Endothelial cell of umbilical vein (primary cell): ENCODE data around the gene ITPR1. TPM values are rescaled to one million over a fixed set of nuclear protein-coding genes. Genes with fewer than 3 reads are reported as not detected.

Source experiments
- BruUV-seq: library from RNA; stranded (reverse); fragments of 400-500 nt; replicated peaks from 2 replicates; lab custom pipeline; 2021; lab: Mats Ljungman, UMichigan
- CTCF ChIA-PET: fragments of 300-600, 350-600 bp; sonication (Branson Sonifier 250); formaldehyde crosslinking; loops from one replicate; lab custom pipeline; 2021; ENCODE audit warnings: antibody characterized with exemption, inconsistent platforms; lab: Charles Lee
- POLR2A ChIA-PET: fragments of 300-600, 350-600 bp; sonication (Branson Sonifier 250); formaldehyde crosslinking; loops from one replicate; lab custom pipeline; 2021; ENCODE audit warnings: antibody characterized with exemption, inconsistent platforms; lab: Charles Lee
- DNase-seq: peaks from one replicate; pipeline ENCODE4 v3.0.0-alpha.2; 2011; ENCODE audit warnings: low read depth, low spot score
- FAIRE-seq: peaks from 2 replicates; lab custom pipeline; 2011; peaks lifted over from hg19 to GRCh38; lab: Jason Lieb, UNC
- H2AFZ ChIP-seq: 2 replicates; pipeline ENCODE4 v1.6.0; 2012; ENCODE audit warnings: low read depth, low read length, control low read depth, inconsistent platforms
- H3K27ac ChIP-seq: 2 replicates; pipeline ENCODE4 v1.5.1; 2011; ENCODE audit warnings: low read depth, mild to moderate bottlenecking, control low read depth, low read length, moderate library complexity; ENCODE audit not compliant: insufficient read depth
- H3K27me3 ChIP-seq, 2 experiments: 2 replicates each; pipeline versions ENCODE4 v1.6.0 to v1.6.1; 2011; ENCODE audit warnings: low read length in 2 of 2, mixed read lengths in 1 of 2; ENCODE audit not compliant: control insufficient read depth in 2 of 2, insufficient read depth in 2 of 2
- H3K36me3 ChIP-seq, 2 experiments: 2 replicates in 1 of 2; 3 replicates in 1 of 2; pipeline ENCODE4 v1.5.1; 2011; ENCODE audit warnings: low read length in 2 of 2, mild to moderate bottlenecking in 1 of 2, moderate library complexity in 1 of 2; ENCODE audit not compliant: control insufficient read depth in 2 of 2, insufficient read depth in 2 of 2; ENCODE audit errors: extremely low read depth in 1 of 2
- H3K4me1 ChIP-seq: 3 replicates; pipeline ENCODE4 v1.5.1; 2011; ENCODE audit warnings: mild to moderate bottlenecking, low read length; ENCODE audit not compliant: control insufficient read depth, insufficient read depth; ENCODE audit errors: extremely low read depth
- H3K4me2 ChIP-seq: 2 replicates; pipeline ENCODE4 v1.6.1; 2011; ENCODE audit warnings: low read length, control low read depth, mixed read lengths; ENCODE audit not compliant: insufficient read depth
- H3K4me3 ChIP-seq, 3 experiments: fragments of 200-600 bp in 1 of 3; sonication (generic), shearing (Covaris generic) in 1 of 3; replicated peaks in 1 of 3; 2 replicates each; pipeline ENCODE4 v1.5.1; 2011 to 2016; ENCODE audit warnings: control low read depth in 3 of 3, low read length in 3 of 3, mild to moderate bottlenecking in 2 of 3, inconsistent platforms in 1 of 3, low read depth in 1 of 3, moderate library complexity in 1 of 3; ENCODE audit not compliant: insufficient read depth in 1 of 3
- H3K79me2 ChIP-seq: 2 replicates; pipeline ENCODE4 v1.6.0; 2012; ENCODE audit warnings: low read length, inconsistent platforms; ENCODE audit not compliant: control insufficient read depth, insufficient read depth
- H3K9ac ChIP-seq: replicated peaks from 2 replicates; pipeline ENCODE3; 2011; ENCODE audit warnings: low read length, control low read depth; ENCODE audit not compliant: insufficient read depth; ENCODE audit errors: extremely low read depth
- H3K9me1 ChIP-seq: replicated peaks from 3 replicates; pipeline ENCODE4 v1.6.0; 2011; ENCODE audit warnings: mild to moderate bottlenecking, low read length; ENCODE audit not compliant: control insufficient read depth, insufficient read depth; ENCODE audit errors: extremely low read depth
- H3K9me3 ChIP-seq: replicated peaks from 2 replicates; pipeline ENCODE4 v1.5.1; 2012; ENCODE audit warnings: low read length, inconsistent platforms; ENCODE audit not compliant: control insufficient read depth, insufficient read depth
- H4K20me1 ChIP-seq: replicated peaks from 2 replicates; pipeline ENCODE3; 2011; ENCODE audit warnings: mild to moderate bottlenecking, low read length; ENCODE audit not compliant: control insufficient read depth, insufficient read depth; ENCODE audit errors: extremely low read depth
- EZH2 ChIP-seq: IDR thresholded peaks from 2 replicates; pipeline ENCODE4 v1.6.1; 2012; ENCODE audit warnings: borderline replicate concordance, low read depth, mild to moderate bottlenecking, moderate library complexity, low read length, inconsistent platforms; ENCODE audit not compliant: severe bottlenecking
- FOS ChIP-seq: IDR thresholded peaks from 2 replicates; pipeline ENCODE4 v1.6.1; 2011; ENCODE audit warnings: mild to moderate bottlenecking, low read length, moderate library complexity, borderline replicate concordance; ENCODE audit not compliant: insufficient read depth
- GATA2 ChIP-seq: IDR thresholded peaks from 2 replicates; pipeline ENCODE4 v1.7.0; 2011; ENCODE audit warnings: low read depth, mild to moderate bottlenecking, moderate library complexity, mixed read lengths, low read length; ENCODE audit not compliant: insufficient read length, insufficient read depth
- JUN ChIP-seq: IDR thresholded peaks from 2 replicates; pipeline ENCODE4 v1.6.1; 2011; ENCODE audit warnings: borderline replicate concordance, low read depth; ENCODE audit not compliant: insufficient read length, insufficient read depth
- MYC ChIP-seq: IDR thresholded peaks from one replicate; pipeline ENCODE4 v1.6.1; 2011; ENCODE audit warnings: mild to moderate bottlenecking, low read depth, low read length
- POLR2AphosphoS5 ChIP-seq: IDR thresholded peaks from 2 replicates; pipeline ENCODE4 v1.6.1; 2012; ENCODE audit warnings: low read depth, mild to moderate bottlenecking, control low read depth, low read length, moderate library complexity; ENCODE audit not compliant: insufficient read depth
- dilution Hi-C: fragments of 300-500 bp; cut with MboI; formaldehyde crosslinking; loops from one replicate; pipeline ENCODE4 v1.15.0; 2019; ENCODE audit warnings: low sequenced_read_pairs; ENCODE audit not compliant: extremely low pct_ligation_motif_present
- intact Hi-C: fragments of 100-400 bp; cut with micrococcal nuclease; formaldehyde crosslinking; loops from one replicate; pipeline ENCODE4 v1.10.0; 2022
- polyA plus RNA-seq, 4 experiments: library from polyadenylated mRNA; depleted of rRNA in 3 of 4; stranded (reverse) in 3 of 4; unstranded in 1 of 4; fragments of >200 nt; gene quantifications; 2 replicates each; pipeline versions ENCODE4 v1.2.1 to v1.2.3, GENCODE V29; 2011 to 2012; ENCODE audit warnings: missing spikeins in 1 of 4
- total RNA-seq: library from RNA; stranded (reverse); gene quantifications from 2 replicates; pipeline ENCODE4 v1.2.3, GENCODE V29; 2021
- TF ChIP-seq, protein P1 (sequence below), 2 donors: IDR thresholded peaks; 1 replicate in 1 of 2; 2 replicates in 1 of 2; pipeline ENCODE4 v1.5.1; 2011; ENCODE audit warnings: low read length in 2 of 2, mild to moderate bottlenecking in 2 of 2, moderate library complexity in 2 of 2, control low read depth in 1 of 2, inconsistent platforms in 1 of 2, low read depth in 1 of 2; ENCODE audit not compliant: insufficient read depth in 1 of 2; ENCODE audit errors: extremely low read depth in 1 of 2
- TF ChIP-seq, protein P2 (sequence below): IDR thresholded peaks from 2 replicates; pipeline ENCODE4 v1.6.1; 2011; ENCODE audit not compliant: insufficient read depth, insufficient read length

ITPR1 gene
- total and polyA plus RNA-seq, 2 donors (not counting 3 experiments of a cell fraction or from before 2014, with no cell fraction given): 5.1 to 16.1 TPM

DNA sequence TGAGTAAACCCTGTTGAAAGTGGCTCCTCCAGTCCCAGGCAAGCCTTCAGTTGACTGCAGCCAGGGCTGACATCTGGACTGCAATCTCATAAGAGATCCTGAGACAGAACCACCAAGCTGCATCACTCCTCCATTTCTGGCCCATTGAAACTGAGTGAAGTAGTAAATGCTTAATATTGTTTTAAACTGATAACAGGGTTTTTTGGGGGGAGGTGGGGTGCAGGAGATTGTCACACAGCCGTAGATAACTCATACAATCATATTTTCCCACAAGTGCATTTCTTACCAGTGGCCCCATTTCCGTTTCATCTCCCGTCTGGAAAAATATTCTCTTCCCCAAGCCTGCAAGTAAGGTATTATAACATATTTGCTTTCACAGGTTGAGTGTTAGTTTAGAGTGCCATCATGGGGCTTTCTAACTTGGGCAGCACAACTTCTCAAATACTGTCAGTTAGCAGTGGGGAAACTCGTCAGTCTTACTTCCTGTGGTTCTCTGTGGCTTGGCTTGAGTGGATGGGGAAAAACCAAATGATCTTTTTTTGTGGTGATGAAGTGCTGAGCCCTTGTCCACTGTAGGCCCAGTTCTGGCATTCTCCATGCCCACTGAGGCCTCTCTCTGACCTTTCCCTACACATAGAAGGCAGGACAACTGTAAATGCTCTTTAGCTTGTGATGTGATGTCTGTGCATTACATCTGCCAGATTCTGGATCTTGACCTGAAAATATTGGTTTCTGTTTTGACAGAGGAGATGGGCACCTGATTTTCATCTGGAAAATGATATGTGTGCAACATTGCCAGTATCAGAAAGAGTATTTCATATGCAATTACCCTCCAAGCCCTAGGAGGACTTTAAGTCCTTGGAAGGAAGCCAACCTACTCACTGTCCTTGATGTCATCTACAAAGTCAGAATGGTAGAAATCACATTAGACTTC is 396.0 kb downstream of the ITPR1 start:
- CTCF ChIA-PET: interaction anchor here (0.9 to 1.2 kb wide), 2 partner anchors 8 to 34 kb away, joined by 3 read pairs; no protein-coding TSS in a partner anchor

More for the DNA sequence above, 396.0 kb downstream of the ITPR1 start:
- Histone ChIP-seq H4K20me1 (no peaks in the 10 kb centered on the region), H3K9me1 (no peaks in the 10 kb centered on the region), H3K4me1 (no peaks in the 10 kb centered on the region), H2AFZ (no peak overlapping the region), H3K9ac (no peak overlapping the region), H3K27me3 (peaks cover 0 to 1% of the 10 kb centered on the region in 2 experiments), H3K79me2 (no peaks in the 10 kb centered on the region), H3K9me3 (no peaks in the 10 kb centered on the region), H3K36me3 (no peaks in the 10 kb centered on the region), H3K4me2 (no peak overlapping the region), H3K4me3 (no peak overlapping the region), H3K27ac (no peak overlapping the region)
- DNase-seq: no peak
- intact Hi-C loops: no loop called here
- dilution Hi-C loops: no loop called here
- no peak for FAIRE-seq
- no peak for TF ChIP-seq MYC
- TF ChIP-seq POLR2AphosphoS5: no peak
- TF ChIP-seq, protein P1, sequence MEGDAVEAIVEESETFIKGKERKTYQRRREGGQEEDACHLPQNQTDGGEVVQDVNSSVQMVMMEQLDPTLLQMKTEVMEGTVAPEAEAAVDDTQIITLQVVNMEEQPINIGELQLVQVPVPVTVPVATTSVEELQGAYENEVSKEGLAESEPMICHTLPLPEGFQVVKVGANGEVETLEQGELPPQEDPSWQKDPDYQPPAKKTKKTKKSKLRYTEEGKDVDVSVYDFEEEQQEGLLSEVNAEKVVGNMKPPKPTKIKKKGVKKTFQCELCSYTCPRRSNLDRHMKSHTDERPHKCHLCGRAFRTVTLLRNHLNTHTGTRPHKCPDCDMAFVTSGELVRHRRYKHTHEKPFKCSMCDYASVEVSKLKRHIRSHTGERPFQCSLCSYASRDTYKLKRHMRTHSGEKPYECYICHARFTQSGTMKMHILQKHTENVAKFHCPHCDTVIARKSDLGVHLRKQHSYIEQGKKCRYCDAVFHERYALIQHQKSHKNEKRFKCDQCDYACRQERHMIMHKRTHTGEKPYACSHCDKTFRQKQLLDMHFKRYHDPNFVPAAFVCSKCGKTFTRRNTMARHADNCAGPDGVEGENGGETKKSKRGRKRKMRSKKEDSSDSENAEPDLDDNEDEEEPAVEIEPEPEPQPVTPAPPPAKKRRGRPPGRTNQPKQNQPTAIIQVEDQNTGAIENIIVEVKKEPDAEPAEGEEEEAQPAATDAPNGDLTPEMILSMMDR (IDR thresholded peaks at IDR 0.05; ENCODE audit: extremely low read depth in 1 of 2, insufficient read depth in 1 of 2, low read depth in 1 of 2, low read length in 2 of 2): no peak
- TF ChIP-seq EZH2: no peak
- TF ChIP-seq, protein P2, sequence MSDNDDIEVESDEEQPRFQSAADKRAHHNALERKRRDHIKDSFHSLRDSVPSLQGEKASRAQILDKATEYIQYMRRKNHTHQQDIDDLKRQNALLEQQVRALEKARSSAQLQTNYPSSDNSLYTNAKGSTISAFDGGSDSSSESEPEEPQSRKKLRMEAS: no peak
- TF ChIP-seq JUN: no peak
- TF ChIP-seq FOS: no peak
- no peak for TF ChIP-seq GATA2
- no TSS peak for BruUV-seq
- POLR2A ChIA-PET: no interaction called here
